Activated CD8-positive, alpha-beta T cell treated with anti-CD3 and anti-CD28 coated beads for 36 hours (primary cell): ENCODE results near the gene FGD4. TPM values are rescaled to one million over a fixed set of nuclear protein-coding genes. Genes with fewer than 3 reads are reported as not detected.
"Not testable (repeated sequence)": the region's sequence is repeated elsewhere in the genome, so short reads cannot be mapped to it uniquely, and the experiment has no call there.

ENCODE experiments used
- ATAC-seq: fragments of 200-7000 bp; cut with Tn5 transposase; one replicate; pipeline ENCODE4 v1.10.0; 2021; ENCODE audit warnings: mild to moderate bottlenecking, moderate library complexity
- CTCF ChIA-PET: fragments of 350-600 bp; sonication (Branson Sonifier 250); formaldehyde crosslinking; loops from one replicate; lab custom pipeline; 2021; ENCODE audit warnings: antibody characterized with exemption; lab: Charles Lee
- POLR2A ChIA-PET: fragments of 350-600 bp; sonication (Branson Sonifier 250); formaldehyde crosslinking; loops from one replicate; lab custom pipeline; 2021; ENCODE audit warnings: antibody characterized with exemption; lab: Charles Lee
- DNase-seq: peaks from one replicate; pipeline ENCODE4 v3.0.0-alpha.2; 2020
- H3K27ac Mint-ChIP-seq: one replicate; pipeline ENCODE4 v1.8.0; 2021; ENCODE audit warnings: mild to moderate bottlenecking, mixed read lengths
- H3K27me3 Mint-ChIP-seq: one replicate; pipeline ENCODE4 v1.8.0; 2021; ENCODE audit warnings: mixed read lengths
- H3K36me3 Mint-ChIP-seq: one replicate; pipeline ENCODE4 v1.8.0; 2021; ENCODE audit warnings: low read depth, mixed read lengths
- H3K4me1 Mint-ChIP-seq: one replicate; pipeline ENCODE4 v1.8.0; 2021; ENCODE audit warnings: low read depth, mixed read lengths
- H3K4me3 Mint-ChIP-seq: one replicate; pipeline ENCODE4 v1.8.0; 2021; ENCODE audit warnings: mild to moderate bottlenecking, moderate library complexity, mixed read lengths
- H3K9me3 Mint-ChIP-seq: one replicate; pipeline ENCODE4 v1.8.0; 2021; ENCODE audit warnings: mixed read lengths
- CTCF ChIP-seq: fragments of 200-600 bp; IDR thresholded peaks from one replicate; pipeline ENCODE4 v1.8.0; 2022; ENCODE audit warnings: antibody characterized with exemption, mild to moderate bottlenecking
- intact Hi-C: fragments of 100-400 bp; cut with micrococcal nuclease; formaldehyde crosslinking; loops from one replicate; pipeline ENCODE4 v1.10.0; 2022
- total RNA-seq, 2 experiments: library from RNA; stranded (reverse); gene quantifications; one replicate each; pipeline ENCODE4 v1.2.3, GENCODE V29; 2021

FGD4 gene
- total RNA-seq, 2 experiments from 2014 or later = 0.05 to 0.25 TPM

GRCh38 chr12:32516230-32516629, 116.9 kb downstream of the FGD4 start:
- ChIA-PET CTCF (no interaction called here), POLR2A (no interaction called here)
- no peak for ATAC-seq
- Mint-ChIP-seq H3K27me3 (no peaks in the 10 kb centered on the region), H3K4me1 (no peaks in the 10 kb centered on the region), H3K36me3 (no peaks in the 10 kb centered on the region), H3K27ac (no peak overlapping the region), H3K4me3 (no peak overlapping the region), H3K9me3 (no peaks in the 10 kb centered on the region)
- intact Hi-C loops = no loop called here
- no peak for TF ChIP-seq CTCF
- no peak for DNase-seq

GRCh38 chr12:32517966-32518365, 118.6 kb downstream of the FGD4 start:
- DNase-seq = no peak
- no peaks in the 10 kb centered on the region for H3K27me3 Mint-ChIP-seq
- no peak overlapping the region for H3K27ac Mint-ChIP-seq
- H3K4me1 Mint-ChIP-seq = peaks cover 6% of the 10 kb centered on the region
- ChIA-PET POLR2A (no interaction called here), CTCF (no interaction called here)
- H3K9me3 Mint-ChIP-seq = no peaks in the 10 kb centered on the region
- intact Hi-C loops = no loop called here
- no peak for ATAC-seq
- TF ChIP-seq CTCF = no peak
- no peak overlapping the region for H3K4me3 Mint-ChIP-seq
- H3K36me3 Mint-ChIP-seq = no peaks in the 10 kb centered on the region

DNA sequence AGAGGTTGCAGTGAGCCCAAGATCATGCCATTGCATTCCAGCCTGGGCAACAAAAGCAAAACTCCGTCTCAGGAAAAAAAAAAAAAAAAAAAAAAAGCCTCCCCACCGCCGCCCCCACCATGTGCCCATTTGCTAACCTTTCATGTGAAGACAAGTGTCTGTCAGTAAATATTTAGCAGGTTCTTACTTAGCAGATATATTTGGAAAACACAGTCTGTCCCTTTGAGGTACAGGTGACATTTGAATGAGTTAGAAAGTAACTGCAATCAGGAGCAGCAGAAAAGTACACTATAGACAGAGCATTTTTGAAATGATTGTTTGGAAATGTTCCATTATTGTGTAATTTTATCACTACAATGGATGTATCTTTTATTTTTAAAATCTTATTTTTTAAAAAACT, 119.7 kb downstream of the FGD4 start:
- ATAC-seq (no peak), DNase-seq (no peak)
- no peak for TF ChIP-seq CTCF
- Mint-ChIP-seq H3K4me3 (no peak overlapping the region), H3K36me3 (no peaks in the 10 kb centered on the region), H3K4me1 (peaks cover 6% of the 10 kb centered on the region), H3K27me3 (no peaks in the 10 kb centered on the region), H3K9me3 (no peaks in the 10 kb centered on the region), H3K27ac (no peak overlapping the region)
- intact Hi-C loops = no loop called here
- CTCF ChIA-PET = no interaction called here
- POLR2A ChIA-PET = no interaction called here

DNA sequence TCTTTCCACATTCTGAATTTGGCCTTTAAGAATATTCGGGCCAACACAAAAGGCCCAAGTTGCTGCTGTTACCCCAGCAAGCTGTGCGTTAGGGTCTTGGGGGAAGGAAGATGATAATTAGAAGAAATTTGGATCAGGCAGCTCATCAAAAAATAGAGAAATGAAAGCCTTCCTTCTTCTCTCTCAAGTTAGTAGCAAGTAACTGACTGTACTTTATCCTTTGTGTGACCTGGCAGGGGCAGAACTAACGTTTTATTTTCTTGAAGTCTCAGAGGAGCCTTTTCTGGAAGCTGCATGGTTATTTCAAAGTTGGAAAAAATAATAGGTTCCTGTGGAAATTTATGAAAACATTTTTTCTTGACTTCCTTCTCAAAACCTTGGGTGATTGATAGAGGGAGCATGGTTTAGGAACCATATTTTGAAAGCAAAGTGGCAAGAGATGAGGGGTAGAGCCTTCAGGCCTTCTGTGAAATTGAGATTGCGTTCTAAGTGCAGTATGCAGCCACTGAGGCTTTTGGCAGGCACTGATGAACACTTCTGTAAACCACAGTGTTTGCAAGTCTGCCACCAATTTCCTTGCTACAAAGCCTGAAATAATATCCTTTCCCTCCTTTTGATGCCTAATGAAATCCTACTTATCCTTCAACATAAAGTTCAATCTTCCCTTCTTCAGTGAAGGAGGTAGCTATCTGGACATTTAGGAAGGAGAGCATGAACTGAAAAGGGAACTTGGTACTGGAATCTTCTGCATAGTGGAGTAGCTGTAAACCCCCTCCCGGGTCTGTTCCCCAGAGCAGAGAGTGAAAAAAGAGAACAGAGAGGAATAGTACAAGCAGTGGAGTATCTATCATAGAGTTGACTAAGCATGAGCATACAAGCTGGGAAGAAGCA, 123.2 kb downstream of the FGD4 start:
- H3K4me3 Mint-ChIP-seq = no peak overlapping the region
- intact Hi-C loops = no loop called here
- CTCF ChIA-PET = interaction anchor here (0.6 to 0.8 kb wide), 2 partner anchors 10 to 794 kb away, joined by 3 to 5 read pairs; no protein-coding TSS in a partner anchor

GRCh38 chr12:32525802-32526201, 126.4 kb downstream of the FGD4 start:
- H3K9me3 Mint-ChIP-seq, DNase-seq, CTCF ChIA-PET, H3K27ac Mint-ChIP-seq, POLR2A ChIA-PET, H3K36me3 Mint-ChIP-seq, H3K4me3 Mint-ChIP-seq, intact Hi-C loops, H3K4me1 Mint-ChIP-seq, H3K27me3 Mint-ChIP-seq, ATAC-seq: not testable (repeated sequence)

More for the DNA sequence above, 123.2 kb downstream of the FGD4 start:
- H3K36me3 Mint-ChIP-seq = no peaks in the 10 kb centered on the region
- no peak for ATAC-seq
- no peak for DNase-seq
- no peak overlapping the region for H3K27ac Mint-ChIP-seq
- POLR2A ChIA-PET = no interaction called here
- H3K27me3 Mint-ChIP-seq = no peaks in the 10 kb centered on the region
- H3K9me3 Mint-ChIP-seq = no peaks in the 10 kb centered on the region
- peaks cover 6% of the 10 kb centered on the region for H3K4me1 Mint-ChIP-seq
- TF ChIP-seq CTCF = no peak

DNA sequence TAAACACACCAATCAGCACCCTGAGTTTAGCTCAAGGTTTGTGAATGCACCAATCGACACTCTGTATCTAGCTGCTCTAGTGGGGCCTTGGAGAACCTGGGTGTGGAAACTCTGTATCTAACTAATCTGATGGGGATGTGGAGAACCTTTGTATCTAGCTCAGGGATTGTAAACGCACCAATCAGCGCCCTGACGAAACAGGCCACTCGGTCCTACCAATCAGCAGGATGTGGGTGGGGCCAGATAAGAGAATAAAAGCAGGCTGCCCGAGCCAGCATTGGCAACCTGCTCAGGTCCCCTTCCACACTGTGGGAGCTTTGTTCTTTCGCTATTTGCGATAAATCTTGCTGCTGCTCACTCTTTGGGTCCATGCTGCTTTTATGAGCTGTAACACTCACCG, 127.0 kb downstream of the FGD4 start:
- H3K4me1 Mint-ChIP-seq, H3K27me3 Mint-ChIP-seq, ATAC-seq, H3K27ac Mint-ChIP-seq, POLR2A ChIA-PET, H3K4me3 Mint-ChIP-seq, intact Hi-C loops, H3K36me3 Mint-ChIP-seq, CTCF ChIA-PET, H3K9me3 Mint-ChIP-seq, DNase-seq: not testable (repeated sequence)
